ENCODE measurements around the gene TBC1D22A.
A peak's percentile ranks its signal among the peaks of the same experiment; 100 is the strongest.
"Not testable (repeated sequence)": the region's sequence is repeated elsewhere in the genome, so short reads cannot be mapped to it uniquely, and the experiment has no call there.

TBC1D22A gene

GRCh38 chr22:46815896-46816731, 53.7 kb downstream of the TBC1D22A start:
- Histone ChIP-seq H3K4me1 (ENCODE audit: control insufficient read depth, insufficient read depth, low read length) (peaks cover 11% of the 10 kb centered on the region), H3K9ac (ENCODE audit: low read length) (no peak overlapping the region), H3K27me3 (ENCODE audit: control insufficient read depth, insufficient read depth, low read length) (no peaks in the 10 kb centered on the region), H3K9me3 (ENCODE audit: control insufficient read depth, low read length) (no peaks in the 10 kb centered on the region), H3K36me3 (ENCODE audit: control insufficient read depth, insufficient read depth, low read length) (no peaks in the 10 kb centered on the region), H3K4me3 (ENCODE audit: low read length) (no peak overlapping the region)

DNA sequence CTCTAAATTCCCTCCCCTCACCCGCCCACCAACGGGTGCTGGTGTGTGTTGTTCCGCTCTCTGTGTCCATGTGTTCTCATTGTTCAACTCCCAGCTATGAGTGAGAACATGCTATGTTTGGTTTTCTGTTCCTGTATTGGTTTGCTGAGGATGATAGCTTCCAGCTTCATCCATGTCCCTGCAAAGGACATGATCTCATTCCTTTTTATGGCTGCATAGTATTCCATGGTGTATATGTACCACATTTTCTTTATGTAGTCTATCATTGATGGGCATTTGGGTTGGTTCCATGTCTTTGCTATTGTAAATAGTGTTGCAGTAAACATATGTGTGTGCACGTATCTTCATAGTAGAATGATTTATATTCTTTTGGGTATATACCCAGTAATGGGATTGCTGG, 54.9 kb downstream of the TBC1D22A start:
- not testable (repeated sequence) for H3K9ac ChIP-seq (ENCODE audit: low read length); H3K4me3 ChIP-seq (ENCODE audit: low read length); H3K36me3 ChIP-seq (ENCODE audit: control insufficient read depth, insufficient read depth, low read length); H3K27me3 ChIP-seq (ENCODE audit: control insufficient read depth, insufficient read depth, low read length); H3K9me3 ChIP-seq (ENCODE audit: control insufficient read depth, low read length)
- peaks cover 11% of the 10 kb centered on the region for H3K4me1 ChIP-seq (ENCODE audit: control insufficient read depth, insufficient read depth, low read length)

DNA sequence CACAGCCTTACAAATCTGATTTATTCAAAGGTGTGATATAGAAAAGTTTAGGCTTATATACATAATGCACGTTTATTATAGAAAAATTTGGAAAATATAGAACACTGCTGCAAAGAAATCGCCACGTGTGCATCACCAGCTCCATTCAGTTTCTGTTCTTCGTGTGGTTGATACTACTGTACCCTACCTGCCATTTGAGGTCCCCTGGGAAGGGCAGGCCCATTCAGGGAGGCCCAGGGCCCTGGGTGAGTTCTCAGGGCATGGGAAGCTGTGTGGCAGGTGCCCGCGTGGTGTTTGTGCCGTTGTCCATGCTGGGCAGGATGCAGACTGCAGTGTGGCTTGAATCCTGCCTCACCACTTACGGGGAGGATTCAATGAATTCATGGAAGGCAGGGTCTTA, 60.8 kb downstream of the TBC1D22A start:
- no peaks in the 10 kb centered on the region for H3K36me3 ChIP-seq (ENCODE audit: control insufficient read depth, insufficient read depth, low read length)
- no peaks in the 10 kb centered on the region for H3K9me3 ChIP-seq (ENCODE audit: control insufficient read depth, low read length)
- H3K4me3 ChIP-seq (ENCODE audit: low read length): no peak overlapping the region
- H3K4me1 ChIP-seq (ENCODE audit: control insufficient read depth, insufficient read depth, low read length): peaks cover 4% of the 10 kb centered on the region
- no peak overlapping the region for H3K9ac ChIP-seq (ENCODE audit: low read length)
- no peaks in the 10 kb centered on the region for H3K27me3 ChIP-seq (ENCODE audit: control insufficient read depth, insufficient read depth, low read length)

DNA sequence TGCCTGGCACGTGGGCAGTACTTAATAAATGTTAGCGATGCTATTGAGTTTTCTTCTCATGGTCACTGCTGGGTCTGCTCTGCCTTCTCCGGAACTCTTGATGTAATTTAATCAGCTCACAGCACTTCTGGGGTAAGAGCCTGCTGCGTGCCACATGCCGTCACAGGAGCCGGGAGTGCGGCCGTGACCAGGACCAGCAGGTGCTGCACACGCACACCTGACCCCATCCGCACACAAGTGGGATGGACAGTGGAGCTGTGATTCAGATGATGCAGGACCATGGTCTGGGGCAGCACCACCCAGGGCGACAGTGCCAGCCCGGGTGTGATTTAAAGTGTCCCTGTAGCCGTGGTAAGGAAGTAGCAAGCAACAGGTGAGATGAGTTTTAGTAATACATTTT, 61.2 kb downstream of the TBC1D22A start:
- Histone ChIP-seq H3K36me3 (ENCODE audit: control insufficient read depth, insufficient read depth, low read length) (no peaks in the 10 kb centered on the region), H3K4me3 (ENCODE audit: low read length) (no peak overlapping the region), H3K9ac (ENCODE audit: low read length) (no peak overlapping the region), H3K4me1 (ENCODE audit: control insufficient read depth, insufficient read depth, low read length) (peaks cover 8% of the 10 kb centered on the region), H3K27me3 (ENCODE audit: control insufficient read depth, insufficient read depth, low read length) (no peaks in the 10 kb centered on the region), H3K9me3 (ENCODE audit: control insufficient read depth, low read length) (no peaks in the 10 kb centered on the region)

DNA sequence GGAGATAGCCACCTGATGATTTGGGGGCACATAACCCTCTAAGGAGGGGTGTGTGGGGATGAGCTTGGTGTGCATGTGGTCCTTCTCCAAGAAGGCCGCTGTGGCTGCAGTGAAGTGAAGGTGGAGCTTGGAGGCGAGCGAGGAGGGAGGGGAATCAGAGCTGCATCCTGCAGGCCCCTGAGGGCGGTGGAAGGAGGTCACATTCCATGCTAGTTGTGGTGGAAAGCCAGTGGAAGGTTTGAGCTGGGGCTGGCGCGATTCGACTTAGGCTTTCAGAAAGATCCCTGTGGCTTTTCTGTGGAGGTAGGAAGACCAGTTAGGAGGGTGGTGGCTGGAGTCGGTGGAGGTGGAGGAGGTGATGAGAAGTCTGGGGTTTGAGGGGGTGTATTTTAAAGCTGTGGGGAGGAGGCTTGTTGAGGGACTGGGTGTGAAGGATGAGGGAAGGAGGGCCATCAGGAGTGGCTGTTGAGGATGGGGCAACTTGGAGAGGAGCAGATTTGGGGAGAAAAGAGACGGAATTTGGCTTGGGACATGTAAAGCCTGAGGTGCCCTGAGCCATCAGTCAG, 62.0 kb downstream of the TBC1D22A start:
- no peak overlapping the region for H3K4me3 ChIP-seq (ENCODE audit: low read length)
- no peaks in the 10 kb centered on the region for H3K27me3 ChIP-seq (ENCODE audit: control insufficient read depth, insufficient read depth, low read length)
- peaks cover 16% of the 10 kb centered on the region for H3K4me1 ChIP-seq (ENCODE audit: control insufficient read depth, insufficient read depth, low read length)
- H3K9me3 ChIP-seq (ENCODE audit: control insufficient read depth, low read length): no peaks in the 10 kb centered on the region
- H3K9ac ChIP-seq (ENCODE audit: low read length): no peak overlapping the region
- H3K36me3 ChIP-seq (ENCODE audit: control insufficient read depth, insufficient read depth, low read length): no peaks in the 10 kb centered on the region

- Histone ChIP-seq H3K9ac (ENCODE audit: low read length) (no peak overlapping the region), H3K36me3 (ENCODE audit: control insufficient read depth, insufficient read depth, low read length) (no peaks in the 10 kb centered on the region), H3K27me3 (ENCODE audit: control insufficient read depth, insufficient read depth, low read length) (no peaks in the 10 kb centered on the region), H3K4me1 (ENCODE audit: control insufficient read depth, insufficient read depth, low read length) (peaks cover 22% of the 10 kb centered on the region), H3K9me3 (ENCODE audit: control insufficient read depth, low read length) (no peaks in the 10 kb centered on the region), H3K4me3 (ENCODE audit: low read length) (no peak overlapping the region)
These were observed 62.6 kb downstream of the TBC1D22A start for GRCh38 chr22:46824980-46825544.

- Histone ChIP-seq H3K4me1 (ENCODE audit: control insufficient read depth, insufficient read depth, low read length) (peaks cover 32% of the 10 kb centered on the region), H3K27me3 (ENCODE audit: control insufficient read depth, insufficient read depth, low read length) (no peaks in the 10 kb centered on the region), H3K9ac (ENCODE audit: low read length) (no peak overlapping the region), H3K36me3 (ENCODE audit: control insufficient read depth, insufficient read depth, low read length) (no peaks in the 10 kb centered on the region), H3K4me3 (ENCODE audit: low read length) (no peak overlapping the region), H3K9me3 (ENCODE audit: control insufficient read depth, low read length) (no peaks in the 10 kb centered on the region)
These were observed 64.1 kb downstream of the TBC1D22A start for GRCh38 chr22:46826438-46827135.

DNA sequence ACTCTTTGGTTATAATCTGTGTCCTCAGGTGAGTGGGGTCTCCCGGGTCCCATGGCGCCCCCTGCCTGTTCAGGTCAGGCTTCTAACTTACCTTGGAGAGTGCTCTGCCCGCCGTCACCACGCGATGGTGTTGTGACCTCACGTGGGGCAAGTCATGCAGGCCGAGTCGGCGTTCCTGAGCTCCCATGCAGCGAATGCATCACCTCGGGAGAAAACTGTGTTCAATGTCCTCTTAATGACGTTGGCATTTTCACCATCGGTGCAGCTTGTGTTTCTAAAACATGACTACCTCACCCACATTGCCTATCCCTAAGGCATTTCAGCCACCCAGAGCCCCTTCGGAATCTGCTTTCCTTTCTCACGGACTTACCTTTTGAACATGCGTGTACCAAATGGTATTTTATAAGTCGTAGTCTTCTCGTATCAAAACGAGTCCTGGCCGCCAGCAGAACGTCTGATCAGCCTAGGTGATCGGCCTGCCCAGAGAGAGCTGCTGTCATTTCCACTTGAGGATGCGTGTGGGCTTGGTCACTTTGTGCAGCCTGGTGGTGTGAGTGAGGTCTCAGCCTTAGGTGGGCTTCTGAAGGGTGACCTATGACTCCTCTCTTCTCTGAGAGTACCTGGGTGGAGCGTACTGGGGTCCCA, 64.8 kb downstream of the TBC1D22A start:
- Histone ChIP-seq H3K4me1 (ENCODE audit: control insufficient read depth, insufficient read depth, low read length) (peaks cover 32% of the 10 kb centered on the region), H3K9ac (ENCODE audit: low read length) (no peak overlapping the region), H3K36me3 (ENCODE audit: control insufficient read depth, insufficient read depth, low read length) (no peaks in the 10 kb centered on the region), H3K27me3 (ENCODE audit: control insufficient read depth, insufficient read depth, low read length) (no peaks in the 10 kb centered on the region), H3K4me3 (ENCODE audit: low read length) (no peak overlapping the region), H3K9me3 (ENCODE audit: control insufficient read depth, low read length) (no peaks in the 10 kb centered on the region)

- peaks cover 32% of the 10 kb centered on the region for H3K4me1 ChIP-seq (ENCODE audit: control insufficient read depth, insufficient read depth, low read length)
- H3K9me3 ChIP-seq (ENCODE audit: control insufficient read depth, low read length): no peaks in the 10 kb centered on the region
- no peaks in the 10 kb centered on the region for H3K27me3 ChIP-seq (ENCODE audit: control insufficient read depth, insufficient read depth, low read length)
- no peak overlapping the region for H3K4me3 ChIP-seq (ENCODE audit: low read length)
- H3K36me3 ChIP-seq (ENCODE audit: control insufficient read depth, insufficient read depth, low read length): no peaks in the 10 kb centered on the region
- H3K9ac ChIP-seq (ENCODE audit: low read length): no peak overlapping the region
These were observed 65.3 kb downstream of the TBC1D22A start for GRCh38 chr22:46827781-46828180.

DNA sequence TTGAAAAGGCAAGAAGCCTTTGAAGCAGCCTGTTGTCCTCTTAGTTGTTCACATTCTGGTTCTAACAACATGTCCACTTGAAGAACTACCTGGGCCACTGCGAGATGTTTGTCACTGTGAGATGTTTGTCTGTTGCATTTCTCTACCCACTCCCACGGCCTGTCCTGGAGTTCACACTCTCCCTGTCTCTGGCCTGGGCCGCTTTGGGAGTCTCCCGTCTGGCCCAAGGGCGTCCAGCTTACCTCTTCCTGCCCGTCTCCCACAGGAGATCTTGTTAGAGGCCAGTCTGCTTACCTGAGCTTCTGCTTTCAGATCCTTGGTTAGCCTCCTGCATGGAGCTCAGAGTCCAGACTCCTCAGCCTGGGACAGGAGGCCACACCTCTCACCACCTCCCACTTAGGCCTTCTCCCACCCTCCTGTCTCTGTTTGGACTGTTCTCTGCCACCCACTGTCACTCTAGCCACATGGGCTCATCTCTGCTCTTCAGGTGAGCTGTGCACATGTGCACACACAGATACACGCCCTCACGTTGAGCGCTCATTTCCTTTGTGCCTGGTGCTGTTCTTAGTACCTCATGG, 66.0 kb downstream of the TBC1D22A start:
- no peak overlapping the region for H3K4me3 ChIP-seq (ENCODE audit: low read length)
- H3K4me1 ChIP-seq (ENCODE audit: control insufficient read depth, insufficient read depth, low read length): peaks cover 33% of the 10 kb centered on the region
- no peaks in the 10 kb centered on the region for H3K27me3 ChIP-seq (ENCODE audit: control insufficient read depth, insufficient read depth, low read length)
- no peaks in the 10 kb centered on the region for H3K36me3 ChIP-seq (ENCODE audit: control insufficient read depth, insufficient read depth, low read length)
- H3K9ac ChIP-seq (ENCODE audit: low read length): no peak overlapping the region
- no peaks in the 10 kb centered on the region for H3K9me3 ChIP-seq (ENCODE audit: control insufficient read depth, low read length)

DNA sequence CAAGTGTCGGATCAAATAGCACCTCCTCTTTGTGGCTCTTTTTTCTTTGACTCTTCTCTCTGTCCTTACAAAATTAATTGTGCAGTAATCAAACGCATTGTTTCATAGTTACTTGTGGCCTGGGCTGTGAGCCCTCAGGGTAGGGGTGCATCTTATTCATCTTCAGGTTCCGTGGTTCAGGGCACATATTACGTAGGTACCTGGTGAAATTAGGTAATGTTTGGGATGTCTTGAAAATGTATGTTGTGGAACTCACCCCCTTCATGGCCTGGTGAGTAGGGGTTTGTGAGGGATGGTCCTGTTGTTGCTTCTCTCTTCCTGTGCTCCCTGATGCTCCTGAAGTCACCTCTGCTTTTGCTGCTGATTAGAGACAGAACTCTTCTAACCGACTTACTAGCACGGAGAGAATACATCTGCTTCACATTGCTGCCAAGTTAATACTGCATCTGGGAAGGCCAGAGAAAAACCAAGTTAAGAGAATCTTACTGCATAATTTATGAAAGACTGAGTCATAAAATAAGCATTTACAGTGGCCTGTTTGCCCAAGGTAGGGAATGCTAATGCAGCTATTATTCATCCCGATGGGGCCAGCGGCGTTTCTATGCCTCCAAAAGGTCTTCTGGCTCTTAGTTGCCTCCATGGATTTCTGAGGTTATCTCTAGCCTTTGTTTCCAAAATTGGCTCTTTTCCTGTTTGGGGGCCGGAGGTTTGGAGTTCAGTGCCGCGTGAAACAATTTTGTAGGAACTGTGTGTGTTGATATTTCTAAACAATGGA, 66.9 kb downstream of the TBC1D22A start:
- H3K9me3 ChIP-seq (ENCODE audit: control insufficient read depth, low read length): no peaks in the 10 kb centered on the region
- peak overlapping the region; percentile 7 for H3K9ac ChIP-seq (ENCODE audit: low read length)
- H3K27me3 ChIP-seq (ENCODE audit: control insufficient read depth, insufficient read depth, low read length): no peaks in the 10 kb centered on the region
- H3K4me3 ChIP-seq (ENCODE audit: low read length): no peak overlapping the region
- no peaks in the 10 kb centered on the region for H3K36me3 ChIP-seq (ENCODE audit: control insufficient read depth, insufficient read depth, low read length)
- H3K4me1 ChIP-seq (ENCODE audit: control insufficient read depth, insufficient read depth, low read length): peaks cover 37% of the 10 kb centered on the region
